ENCODE data around the gene ERI3. TPM values are rescaled to one million over a fixed set of nuclear protein-coding genes. Genes with fewer than 3 reads are reported as not detected.

Gene ERI3
- total and polyA plus RNA-seq, 9 of the 15 experiments (the other 6 are each of a cell fraction or from before 2014, with no cell fraction given) = 47.8 to 93.4 (median 67.2) TPM

DNA sequence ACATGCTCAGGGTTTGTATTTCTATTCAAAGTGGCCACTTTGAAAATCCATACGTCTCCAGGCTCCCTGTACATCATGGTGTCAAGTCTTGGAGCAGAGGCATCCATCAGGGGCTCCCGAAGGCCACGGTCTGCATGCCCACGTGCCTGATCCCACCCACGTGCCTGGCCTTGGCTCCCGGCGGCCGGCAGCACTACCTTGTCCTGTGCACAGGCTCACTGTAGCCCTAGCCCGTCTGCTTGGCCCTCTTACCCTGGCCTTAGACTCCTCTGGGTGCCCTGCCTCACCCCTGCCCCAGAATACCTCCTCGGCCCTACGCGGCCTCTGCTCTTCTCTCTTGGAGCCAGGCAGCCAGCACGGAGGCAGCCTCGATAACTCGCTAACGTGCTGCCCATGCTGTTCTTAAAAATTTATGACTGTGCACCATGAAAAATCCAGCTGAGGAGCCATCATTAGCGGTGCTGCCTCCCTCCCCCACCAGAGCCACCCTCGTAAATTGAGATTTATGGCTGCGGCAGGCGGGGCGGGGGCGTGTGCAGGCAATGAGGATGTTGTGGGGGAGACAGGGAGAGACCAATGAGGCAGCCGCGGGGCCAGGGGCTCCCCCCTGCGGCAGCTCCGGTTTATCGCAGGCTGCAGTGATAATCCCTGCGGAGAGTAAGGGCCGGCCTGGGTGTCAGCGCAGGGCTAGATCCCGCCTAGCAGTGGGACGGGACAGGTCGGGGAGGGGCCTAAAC is 117.2 kb downstream of the ERI3 start (continued):
- TF ChIP-seq PPARD (CRISPR knock-in tag; IDR thresholded peaks at IDR 0.05) (no peak), PHB (CRISPR knock-in tag; IDR thresholded peaks at IDR 0.05) (no peak), NEUROD1 (IDR thresholded peaks at IDR 0.05; ENCODE audit: borderline replicate concordance, low read depth, low read length, partially characterized antibody) (peak; percentile 57), CREB1 (IDR thresholded peaks at IDR 0.05) (no peak), CREB1 (CRISPR knock-in tag; IDR thresholded peaks at IDR 0.05) (peak; percentile 57; the same call in 1 of the 2 replicates), KLF16 (IDR thresholded peaks at IDR 0.05) (peak; percentile 87), MBD2 (IDR thresholded peaks at IDR 0.05; ENCODE audit: borderline replicate concordance, low read depth) (peak; percentile 31; the same call in 1 of the 2 replicates), NFXL1 (CRISPR knock-in tag; IDR thresholded peaks at IDR 0.05) (no peak), KDM1A (IDR thresholded peaks at IDR 0.05) (peak; percentile 71 to 75; a peak in 3 of 4 replicates), MEIS2 (IDR thresholded peaks at IDR 0.05; ENCODE audit: partially characterized antibody) (peak; percentile 97), MIER1 (IDR thresholded peaks at IDR 0.05; ENCODE audit: low read depth) (0 out of 2 replicates have a peak, but pooled peaks have one; percentile 34), MAZ (CRISPR knock-in tag; conservative IDR thresholded peaks at IDR 0.05 in 1 of 2, IDR thresholded peaks at IDR 0.05 in 1 of 2) (peak in 1 of 2 experiments; percentile 61; a peak in 1 of 4 replicates), MCM3 (IDR thresholded peaks at IDR 0.05) (no peak), ZNF76 (CRISPR knock-in tag; IDR thresholded peaks at IDR 0.05; ENCODE audit: borderline replicate concordance) (no peak), MYC (IDR thresholded peaks at IDR 0.05; ENCODE audit: low read depth, low read length) (0 out of 2 replicates have a peak, but pooled peaks have one; percentile 27), MYC (CRISPR knock-in tag; IDR thresholded peaks at IDR 0.05; ENCODE audit: borderline replicate concordance, low read depth) (no peak)
- TF ChIP-seq, protein P1, sequence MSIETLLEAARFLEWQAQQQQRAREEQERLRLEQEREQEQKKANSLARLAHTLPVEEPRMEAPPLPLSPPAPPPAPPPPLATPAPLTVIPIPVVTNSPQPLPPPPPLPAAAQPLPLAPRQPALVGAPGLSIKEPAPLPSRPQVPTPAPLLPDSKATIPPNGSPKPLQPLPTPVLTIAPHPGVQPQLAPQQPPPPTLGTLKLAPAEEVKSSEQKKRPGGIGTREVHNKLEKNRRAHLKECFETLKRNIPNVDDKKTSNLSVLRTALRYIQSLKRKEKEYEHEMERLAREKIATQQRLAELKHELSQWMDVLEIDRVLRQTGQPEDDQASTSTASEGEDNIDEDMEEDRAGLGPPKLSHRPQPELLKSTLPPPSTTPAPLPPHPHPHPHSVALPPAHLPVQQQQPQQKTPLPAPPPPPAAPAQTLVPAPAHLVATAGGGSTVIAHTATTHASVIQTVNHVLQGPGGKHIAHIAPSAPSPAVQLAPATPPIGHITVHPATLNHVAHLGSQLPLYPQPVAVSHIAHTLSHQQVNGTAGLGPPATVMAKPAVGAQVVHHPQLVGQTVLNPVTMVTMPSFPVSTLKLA (conservative IDR thresholded peaks at IDR 0.05) = peak in 1 of 2 experiments; percentile 39; a peak in 1 of 4 replicates
- TF ChIP-seq, protein P2, sequence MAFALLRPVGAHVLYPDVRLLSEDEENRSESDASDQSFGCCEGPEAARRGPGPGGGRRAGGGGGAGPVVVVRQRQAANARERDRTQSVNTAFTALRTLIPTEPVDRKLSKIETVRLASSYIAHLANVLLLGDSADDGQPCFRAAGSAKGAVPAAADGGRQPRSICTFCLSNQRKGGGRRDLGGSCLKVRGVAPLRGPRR (CRISPR knock-in tag; IDR thresholded peaks at IDR 0.05) = no peak
- TF ChIP-seq, protein P3, sequence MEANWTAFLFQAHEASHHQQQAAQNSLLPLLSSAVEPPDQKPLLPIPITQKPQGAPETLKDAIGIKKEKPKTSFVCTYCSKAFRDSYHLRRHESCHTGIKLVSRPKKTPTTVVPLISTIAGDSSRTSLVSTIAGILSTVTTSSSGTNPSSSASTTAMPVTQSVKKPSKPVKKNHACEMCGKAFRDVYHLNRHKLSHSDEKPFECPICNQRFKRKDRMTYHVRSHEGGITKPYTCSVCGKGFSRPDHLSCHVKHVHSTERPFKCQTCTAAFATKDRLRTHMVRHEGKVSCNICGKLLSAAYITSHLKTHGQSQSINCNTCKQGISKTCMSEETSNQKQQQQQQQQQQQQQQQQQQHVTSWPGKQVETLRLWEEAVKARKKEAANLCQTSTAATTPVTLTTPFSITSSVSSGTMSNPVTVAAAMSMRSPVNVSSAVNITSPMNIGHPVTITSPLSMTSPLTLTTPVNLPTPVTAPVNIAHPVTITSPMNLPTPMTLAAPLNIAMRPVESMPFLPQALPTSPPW (CRISPR knock-in tag; IDR thresholded peaks at IDR 0.05) = peak; percentile 79
- TF ChIP-seq, protein P4, sequence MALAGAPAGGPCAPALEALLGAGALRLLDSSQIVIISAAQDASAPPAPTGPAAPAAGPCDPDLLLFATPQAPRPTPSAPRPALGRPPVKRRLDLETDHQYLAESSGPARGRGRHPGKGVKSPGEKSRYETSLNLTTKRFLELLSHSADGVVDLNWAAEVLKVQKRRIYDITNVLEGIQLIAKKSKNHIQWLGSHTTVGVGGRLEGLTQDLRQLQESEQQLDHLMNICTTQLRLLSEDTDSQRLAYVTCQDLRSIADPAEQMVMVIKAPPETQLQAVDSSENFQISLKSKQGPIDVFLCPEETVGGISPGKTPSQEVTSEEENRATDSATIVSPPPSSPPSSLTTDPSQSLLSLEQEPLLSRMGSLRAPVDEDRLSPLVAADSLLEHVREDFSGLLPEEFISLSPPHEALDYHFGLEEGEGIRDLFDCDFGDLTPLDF (CRISPR knock-in tag; IDR thresholded peaks at IDR 0.05) = no peak
- TF ChIP-seq, protein P5, sequence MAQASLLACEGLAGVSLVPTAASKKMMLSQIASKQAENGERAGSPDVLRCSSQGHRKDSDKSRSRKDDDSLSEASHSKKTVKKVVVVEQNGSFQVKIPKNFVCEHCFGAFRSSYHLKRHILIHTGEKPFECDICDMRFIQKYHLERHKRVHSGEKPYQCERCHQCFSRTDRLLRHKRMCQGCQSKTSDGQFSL (CRISPR knock-in tag; IDR thresholded peaks at IDR 0.05) = 0 out of 2 replicates have a peak, but pooled peaks have one; percentile 20
- TF ChIP-seq, protein P5 (tag; IDR thresholded peaks at IDR 0.05) = no peak; a peak in 1 of 4 replicates
